Stimulated activated naive CD8-positive, alpha-beta T cell treated with anti-CD3 and anti-CD28 coated beads, Interleukin-15, amount 100 ng/mL, for 72 hours (primary cell): ENCODE data around the gene SCML2.

Source experiments
- ATAC-seq: fragments of 150-1000 bp; cut with Tn5 transposase; 2 replicates; pipeline ENCODE4 v1.10.0; 2021; ENCODE audit warnings: mild to moderate bottlenecking, moderate library complexity
- DNase-seq, 2 donors: peaks; one replicate each; pipeline ENCODE4 v3.0.0; 2021 to 2022
- H3K27ac Mint-ChIP-seq, 2 donors: one replicate each; pipeline ENCODE4 v1.8.0; 2022; ENCODE audit warnings: mild to moderate bottlenecking in 2 of 2, mixed read lengths in 2 of 2, moderate library complexity in 2 of 2
- H3K27me3 Mint-ChIP-seq: one replicate; pipeline ENCODE4 v1.8.0; 2022; ENCODE audit warnings: mixed read lengths
- H3K4me1 Mint-ChIP-seq: one replicate; pipeline ENCODE4 v1.8.0; 2022; ENCODE audit warnings: mild to moderate bottlenecking, mixed read lengths
- H3K4me3 Mint-ChIP-seq, 2 donors: one replicate each; pipeline ENCODE4 v1.8.0; 2022; ENCODE audit warnings: mild to moderate bottlenecking in 2 of 2, mixed read lengths in 2 of 2, moderate library complexity in 1 of 2
- H3K9me3 Mint-ChIP-seq, 2 donors: one replicate each; pipeline ENCODE4 v1.8.0; 2022; ENCODE audit warnings: mixed read lengths in 2 of 2

SCML2 gene

GRCh38 chrX:18203631-18204030 is 150.9 kb downstream of the SCML2 start:
- no peak for DNase-seq
- Mint-ChIP-seq H3K4me1 (no peaks in the 10 kb centered on the region), H3K27me3 (no peaks in the 10 kb centered on the region), H3K4me3 (no peak overlapping the region), H3K9me3 (no peaks in the 10 kb centered on the region), H3K27ac (no peak overlapping the region)
- no peak for ATAC-seq

DNA sequence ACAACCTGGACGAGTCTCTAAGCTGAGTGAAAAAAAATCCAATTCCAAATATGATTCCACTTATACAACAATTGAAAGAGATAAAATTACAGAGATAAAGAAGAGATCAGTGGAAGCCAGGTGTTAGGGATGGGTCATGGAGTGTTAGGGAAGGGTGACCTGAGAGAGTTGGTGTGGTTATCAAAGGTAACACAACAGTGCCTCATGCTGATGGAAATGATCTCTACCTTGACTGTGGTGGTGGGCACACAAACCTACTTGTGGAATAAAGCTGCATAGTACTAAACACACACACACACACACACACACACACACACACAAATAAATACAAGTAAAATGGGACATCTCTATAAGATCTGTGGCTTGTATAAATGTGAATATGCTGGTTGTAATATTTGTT is 159.8 kb downstream of the SCML2 start:
- no peaks in the 10 kb centered on the region for H3K4me1 Mint-ChIP-seq
- no peak for ATAC-seq
- DNase-seq, result no peak
- H3K27ac Mint-ChIP-seq, result no peak overlapping the region
- H3K9me3 Mint-ChIP-seq, result no peaks in the 10 kb centered on the region
- H3K27me3 Mint-ChIP-seq, result no peaks in the 10 kb centered on the region
- no peak overlapping the region for H3K4me3 Mint-ChIP-seq
